Stimulated activated naive CD8-positive, alpha-beta T cell treated with anti-CD3 and anti-CD28 coated beads, Interleukin-15, Interleukin-2, amounts not matched to agents 100 ng/mL and 50 ng/mL, for 24 hours (primary cell): Measurements from ENCODE around the gene PTP4A2.
A peak's percentile ranks its signal among the peaks of the same experiment; 100 is the strongest.
"Not testable (repeated sequence)": the region's sequence is repeated elsewhere in the genome, so short reads cannot be mapped to it uniquely, and the experiment has no call there.

Experiments
- H3K27ac Mint-ChIP-seq: one replicate; pipeline ENCODE4 v1.8.0; 2021; ENCODE audit warnings: mild to moderate bottlenecking, mixed read lengths
- H3K27me3 Mint-ChIP-seq: one replicate; pipeline ENCODE4 v1.8.0; 2021; ENCODE audit warnings: mixed read lengths
- H3K36me3 Mint-ChIP-seq: one replicate; pipeline ENCODE4 v1.8.0; 2021; ENCODE audit warnings: low read depth, mixed read lengths
- H3K4me1 Mint-ChIP-seq: one replicate; pipeline ENCODE4 v1.8.0; 2021; ENCODE audit warnings: low read depth, mixed read lengths
- H3K4me3 Mint-ChIP-seq: one replicate; pipeline ENCODE4 v1.8.0; 2021; ENCODE audit warnings: mild to moderate bottlenecking, mixed read lengths
- H3K9me3 Mint-ChIP-seq: one replicate; pipeline ENCODE4 v1.8.0; 2021; ENCODE audit warnings: mixed read lengths

The PTP4A2 gene

GRCh38 chr1:31936981-31937299 lies 1.2 kb downstream of the PTP4A2 start:
- Mint-ChIP-seq H3K9me3 (no peaks in the 10 kb centered on the region), H3K27me3 (no peaks in the 10 kb centered on the region), H3K36me3 (peaks cover 44% of the 10 kb centered on the region), H3K4me1 (peaks cover 78% of the 10 kb centered on the region), H3K27ac (peak overlapping the region; percentile 95), H3K4me3 (peak overlapping the region; percentile 95)

GRCh38 chr1:31936278-31936980 lies 1.7 kb downstream of the PTP4A2 start:
- Mint-ChIP-seq H3K27ac (peak overlapping the region; percentile 95), H3K9me3 (no peaks in the 10 kb centered on the region), H3K27me3 (no peaks in the 10 kb centered on the region), H3K4me1 (peaks cover 78% of the 10 kb centered on the region), H3K36me3 (peaks cover 44% of the 10 kb centered on the region), H3K4me3 (peak overlapping the region; percentile 95)

- Mint-ChIP-seq H3K9me3 (no peaks in the 10 kb centered on the region), H3K27me3 (no peaks in the 10 kb centered on the region), H3K4me1 (peaks cover 84% of the 10 kb centered on the region), H3K27ac (peak overlapping the region; percentile 95), H3K4me3 (peak overlapping the region; percentile 95), H3K36me3 (peaks cover 52% of the 10 kb centered on the region)
These were observed 3.2 kb downstream of the PTP4A2 start for GRCh38 chr1:31934706-31935629.

- H3K27ac Mint-ChIP-seq = peak overlapping the region; percentile 95
- H3K27me3 Mint-ChIP-seq = no peaks in the 10 kb centered on the region
- peaks cover 63% of the 10 kb centered on the region for H3K36me3 Mint-ChIP-seq
- H3K9me3 Mint-ChIP-seq = no peaks in the 10 kb centered on the region
- peaks cover 90% of the 10 kb centered on the region for H3K4me1 Mint-ChIP-seq
- peak overlapping the region; percentile 95 for H3K4me3 Mint-ChIP-seq
These were observed 5.5 kb downstream of the PTP4A2 start for GRCh38 chr1:31932491-31933316.

- H3K36me3 Mint-ChIP-seq = peaks cover 58% of the 10 kb centered on the region
- no peaks in the 10 kb centered on the region for H3K9me3 Mint-ChIP-seq
- H3K27ac Mint-ChIP-seq = peak overlapping the region; percentile 95
- no peaks in the 10 kb centered on the region for H3K27me3 Mint-ChIP-seq
- peaks cover 99% of the 10 kb centered on the region for H3K4me1 Mint-ChIP-seq
- H3K4me3 Mint-ChIP-seq = peak overlapping the region; percentile 95
These were observed 6.5 kb downstream of the PTP4A2 start for GRCh38 chr1:31931593-31932225.

- peaks cover 51% of the 10 kb centered on the region for H3K36me3 Mint-ChIP-seq
- H3K4me1 Mint-ChIP-seq = peaks cover 99% of the 10 kb centered on the region
- H3K27me3 Mint-ChIP-seq = no peaks in the 10 kb centered on the region
- no peaks in the 10 kb centered on the region for H3K9me3 Mint-ChIP-seq
- peak overlapping the region; percentile 95 for H3K27ac Mint-ChIP-seq
- H3K4me3 Mint-ChIP-seq = peak overlapping the region; percentile 95
These were observed 7.2 kb downstream of the PTP4A2 start for GRCh38 chr1:31930836-31931592.

- no peaks in the 10 kb centered on the region for H3K9me3 Mint-ChIP-seq
- peaks cover 97% of the 10 kb centered on the region for H3K4me1 Mint-ChIP-seq
- peak overlapping the region; percentile 67 for H3K4me3 Mint-ChIP-seq
- H3K36me3 Mint-ChIP-seq = peaks cover 34% of the 10 kb centered on the region
- H3K27ac Mint-ChIP-seq = peak overlapping the region; percentile 87
- no peaks in the 10 kb centered on the region for H3K27me3 Mint-ChIP-seq
These were observed 10.5 kb downstream of the PTP4A2 start for GRCh38 chr1:31927661-31927980.

- Mint-ChIP-seq H3K4me3 (peak overlapping the region; percentile 67), H3K27me3 (no peaks in the 10 kb centered on the region), H3K4me1 (peaks cover 97% of the 10 kb centered on the region), H3K36me3 (peaks cover 31% of the 10 kb centered on the region), H3K9me3 (no peaks in the 10 kb centered on the region), H3K27ac (peak overlapping the region; percentile 87)
These were observed 11.1 kb downstream of the PTP4A2 start for GRCh38 chr1:31926853-31927660.

GRCh38 chr1:31926252-31926651 lies 11.9 kb downstream of the PTP4A2 start:
- peaks cover 97% of the 10 kb centered on the region for H3K4me1 Mint-ChIP-seq
- peak overlapping the region; percentile 87 for H3K27ac Mint-ChIP-seq
- H3K36me3 Mint-ChIP-seq = peaks cover 37% of the 10 kb centered on the region
- H3K4me3 Mint-ChIP-seq = peak overlapping the region; percentile 67
- H3K27me3 Mint-ChIP-seq = no peaks in the 10 kb centered on the region
- no peaks in the 10 kb centered on the region for H3K9me3 Mint-ChIP-seq

- Mint-ChIP-seq H3K4me3 (peak overlapping the region; percentile 68), H3K27ac (peak overlapping the region; percentile 87), H3K36me3 (peaks cover 39% of the 10 kb centered on the region), H3K4me1 (peaks cover 97% of the 10 kb centered on the region)
- H3K9me3 Mint-ChIP-seq, H3K27me3 Mint-ChIP-seq: not testable (repeated sequence)
These were observed 12.3 kb downstream of the PTP4A2 start for GRCh38 chr1:31925824-31926223.

- peak overlapping the region; percentile 87 for H3K27ac Mint-ChIP-seq
- peaks cover 91% of the 10 kb centered on the region for H3K4me1 Mint-ChIP-seq
- no peaks in the 10 kb centered on the region for H3K9me3 Mint-ChIP-seq
- no peaks in the 10 kb centered on the region for H3K27me3 Mint-ChIP-seq
- peak overlapping the region; percentile 58 for H3K4me3 Mint-ChIP-seq
- H3K36me3 Mint-ChIP-seq = peaks cover 35% of the 10 kb centered on the region
These were observed 13.3 kb downstream of the PTP4A2 start for GRCh38 chr1:31924839-31925238.

GRCh38 chr1:31923901-31924535 lies 14.2 kb downstream of the PTP4A2 start:
- peaks cover 89% of the 10 kb centered on the region for H3K4me1 Mint-ChIP-seq
- H3K9me3 Mint-ChIP-seq = no peaks in the 10 kb centered on the region
- H3K27ac Mint-ChIP-seq = peak overlapping the region; percentile 88
- H3K4me3 Mint-ChIP-seq = peak overlapping the region; percentile 36
- H3K36me3 Mint-ChIP-seq = peaks cover 37% of the 10 kb centered on the region
- no peaks in the 10 kb centered on the region for H3K27me3 Mint-ChIP-seq

- peak overlapping the region; percentile 67 for H3K27ac Mint-ChIP-seq
- peaks cover 74% of the 10 kb centered on the region for H3K4me1 Mint-ChIP-seq
- H3K9me3 Mint-ChIP-seq = no peaks in the 10 kb centered on the region
- no peak overlapping the region for H3K4me3 Mint-ChIP-seq
- H3K27me3 Mint-ChIP-seq = no peaks in the 10 kb centered on the region
- peaks cover 56% of the 10 kb centered on the region for H3K36me3 Mint-ChIP-seq
These were observed 17.2 kb downstream of the PTP4A2 start for GRCh38 chr1:31920956-31921355.
